ENCODE measurements around the gene NOM1.
"Not testable (repeated sequence)": the region's sequence is repeated elsewhere in the genome, so short reads cannot be mapped to it uniquely, and the experiment has no call there.

Gene NOM1

GRCh38 chr7:156929789-156930539 lies 19.5 kb upstream of the NOM1 start:
- DNase-seq (ENCODE audit: low read depth): no peak
- no peak overlapping the region for H3K4me3 ChIP-seq (ENCODE audit: control insufficient read depth, low read depth, low read length)

GRCh38 chr7:156932006-156932405 lies 17.5 kb upstream of the NOM1 start:
- TF ChIP-seq CTCF (conservative IDR thresholded peaks at IDR 0.05; ENCODE audit: control insufficient read depth, insufficient read depth, low read depth, low read length): no peak
- DNase-seq (ENCODE audit: low read depth): peak; percentile 32
- H3K4me3 ChIP-seq (ENCODE audit: control insufficient read depth, low read depth, low read length): no peak overlapping the region

More at GRCh38 chr7:156929789-156930539, 19.5 kb upstream of the NOM1 start:
- no peak for TF ChIP-seq CTCF (conservative IDR thresholded peaks at IDR 0.05; ENCODE audit: control insufficient read depth, insufficient read depth, low read depth, low read length)

GRCh38 chr7:156935250-156935649 lies 14.3 kb upstream of the NOM1 start:
- peak; percentile 27 for DNase-seq (ENCODE audit: low read depth)
- TF ChIP-seq CTCF (conservative IDR thresholded peaks at IDR 0.05; ENCODE audit: control insufficient read depth, insufficient read depth, low read depth, low read length): no peak
- no peak overlapping the region for H3K4me3 ChIP-seq (ENCODE audit: control insufficient read depth, low read depth, low read length)

GRCh38 chr7:156936766-156937165 lies 12.7 kb upstream of the NOM1 start:
- DNase-seq (ENCODE audit: low read depth); H3K4me3 ChIP-seq (ENCODE audit: control insufficient read depth, low read depth, low read length): not testable (repeated sequence)

GRCh38 chr7:156940421-156941122 lies 8.9 kb upstream of the NOM1 start:
- no peak for TF ChIP-seq CTCF (conservative IDR thresholded peaks at IDR 0.05; ENCODE audit: control insufficient read depth, insufficient read depth, low read depth, low read length)
- no peak overlapping the region for H3K4me3 ChIP-seq (ENCODE audit: control insufficient read depth, low read depth, low read length)
- no peak for DNase-seq (ENCODE audit: low read depth)

- no peak for TF ChIP-seq CTCF (conservative IDR thresholded peaks at IDR 0.05; ENCODE audit: control insufficient read depth, insufficient read depth, low read depth, low read length)
- H3K4me3 ChIP-seq (ENCODE audit: control insufficient read depth, low read depth, low read length): no peak overlapping the region
- no peak for DNase-seq (ENCODE audit: low read depth)
Observed at GRCh38 chr7:156941393-156942182, 7.9 kb upstream of the NOM1 start.

GRCh38 chr7:156942708-156943090 lies 6.8 kb upstream of the NOM1 start:
- no peak for TF ChIP-seq CTCF (conservative IDR thresholded peaks at IDR 0.05; ENCODE audit: control insufficient read depth, insufficient read depth, low read depth, low read length)
- no peak for DNase-seq (ENCODE audit: low read depth)
- H3K4me3 ChIP-seq (ENCODE audit: control insufficient read depth, low read depth, low read length): no peak overlapping the region

Data from fibroblast of mammary gland (primary cell).